HAP-1 (cell line): Measurements from ENCODE around the gene CYP2A6.
A peak's percentile ranks its signal among the peaks of the same experiment; 100 is the strongest.
"Not testable (repeated sequence)": the region's sequence is repeated elsewhere in the genome, so short reads cannot be mapped to it uniquely, and the experiment has no call there.

Experiments
- DNase-seq, 2 experiments: peaks; one replicate each; pipeline ENCODE4 v3.0.0-alpha.2; 2016 to 2020; ENCODE audit warnings: low spot score in 2 of 2
- H3K27me3 ChIP-seq: fragments of 250-450 bp; sonication (Bioruptor Pico); 2 replicates; pipeline ENCODE4 v1.5.1; 2020; ENCODE audit warnings: low read depth, mild to moderate bottlenecking, moderate library complexity
- H3K36me3 ChIP-seq: fragments of 250-450 bp; sonication (Bioruptor Pico); replicated peaks from 2 replicates; pipeline ENCODE4 v1.5.1; 2020; ENCODE audit warnings: mild to moderate bottlenecking
- H3K4me1 ChIP-seq: fragments of 250-450 bp; sonication (Bioruptor Pico); 2 replicates; pipeline ENCODE4 v1.5.1; 2020; ENCODE audit warnings: mild to moderate bottlenecking
- H3K4me3 ChIP-seq: fragments of 250-450 bp; sonication (Bioruptor Pico); 2 replicates; pipeline ENCODE4 v1.5.1; 2020; ENCODE audit warnings: mild to moderate bottlenecking, moderate library complexity
- H3K9me3 ChIP-seq: fragments of 250-450 bp; sonication (Bioruptor Pico); 2 replicates; pipeline ENCODE4 v1.5.1; 2020; ENCODE audit warnings: mild to moderate bottlenecking, moderate library complexity
- in situ Hi-C: fragments of 300-500 bp; cut with MboI; formaldehyde crosslinking; loops from 3 replicates; pipeline ENCODE4 v1.14.3; 2020; ENCODE audit warnings: low sequenced_read_pairs, inconsistent platforms, mixed read lengths

CYP2A6 gene

GRCh38 chr19:40850277-40850676 lies at the start of gene CYP2A6:
Gene CYP2A6 (minus strand): TSS chr19:40850447. CDS start chr19:40850426, 21 bp downstream.
- H3K4me1 ChIP-seq, DNase-seq, in situ Hi-C loops, H3K4me3 ChIP-seq, H3K9me3 ChIP-seq, H3K36me3 ChIP-seq: not testable (repeated sequence)
- peaks cover 12% of the 10 kb centered on the region for H3K27me3 ChIP-seq

- H3K9me3 ChIP-seq, DNase-seq, H3K4me1 ChIP-seq, H3K36me3 ChIP-seq, H3K4me3 ChIP-seq: not testable (repeated sequence)
- peaks cover 10% of the 10 kb centered on the region for H3K27me3 ChIP-seq
- in situ Hi-C loops: loop anchor here (25.0 kb wide), 1 partner anchor 238 kb away; no protein-coding TSS in a partner anchor
These were observed 49.7 kb upstream of the CYP2A6 start for GRCh38 chr19:40899964-40900363.

GRCh38 chr19:40896843-40897789 lies 46.9 kb upstream of the CYP2A6 start:
- peaks cover 12% of the 10 kb centered on the region for H3K27me3 ChIP-seq
- DNase-seq, in situ Hi-C loops, H3K4me3 ChIP-seq, H3K36me3 ChIP-seq, H3K9me3 ChIP-seq, H3K4me1 ChIP-seq: not testable (repeated sequence)

GRCh38 chr19:40896418-40896796 lies 46.2 kb upstream of the CYP2A6 start:
- Histone ChIP-seq H3K4me3 (no peak overlapping the region), H3K36me3 (no peaks in the 10 kb centered on the region), H3K27me3 (peaks cover 12% of the 10 kb centered on the region), H3K4me1 (no peaks in the 10 kb centered on the region), H3K9me3 (no peaks in the 10 kb centered on the region)
- in situ Hi-C loops: no loop called here
- DNase-seq: no peak

GRCh38 chr19:40893112-40893511 lies 42.9 kb upstream of the CYP2A6 start:
- H3K9me3 ChIP-seq: no peaks in the 10 kb centered on the region
- in situ Hi-C loops: no loop called here
- no peak for DNase-seq
- H3K36me3 ChIP-seq: no peaks in the 10 kb centered on the region
- H3K4me3 ChIP-seq: no peak overlapping the region
- H3K4me1 ChIP-seq: no peaks in the 10 kb centered on the region
- peaks cover 17% of the 10 kb centered on the region for H3K27me3 ChIP-seq

DNA sequence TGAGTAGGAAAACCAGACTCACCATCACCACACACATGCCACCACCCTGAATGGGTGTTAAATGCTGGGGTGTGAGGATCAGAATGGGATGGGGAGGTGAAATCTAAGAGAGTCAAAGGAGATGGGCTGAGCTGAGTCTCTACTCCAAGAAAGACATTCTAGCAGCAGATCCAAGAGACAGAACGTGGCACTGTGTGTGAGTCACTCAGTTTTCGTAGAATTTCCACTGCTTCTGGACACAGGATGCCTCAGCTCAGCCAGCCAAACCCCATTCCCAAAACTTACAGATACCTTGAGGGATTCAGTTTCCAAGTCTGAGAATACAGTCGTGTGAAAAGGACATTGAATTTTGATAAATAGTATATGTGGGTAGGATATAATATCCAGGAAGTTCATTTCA lies 39.1 kb upstream of the CYP2A6 start:
- no peak overlapping the region for H3K4me3 ChIP-seq
- DNase-seq: no peak
- peaks cover 5% of the 10 kb centered on the region; the same call in 1 of the 2 replicates for H3K27me3 ChIP-seq
- no peaks in the 10 kb centered on the region for H3K36me3 ChIP-seq
- H3K9me3 ChIP-seq: no peaks in the 10 kb centered on the region
- in situ Hi-C loops: no loop called here
- no peaks in the 10 kb centered on the region for H3K4me1 ChIP-seq

GRCh38 chr19:40888191-40888590 lies 37.9 kb upstream of the CYP2A6 start:
- peaks cover 5% of the 10 kb centered on the region; the same call in 1 of the 2 replicates for H3K27me3 ChIP-seq
- no peaks in the 10 kb centered on the region for H3K36me3 ChIP-seq
- no peaks in the 10 kb centered on the region for H3K9me3 ChIP-seq
- no peak for DNase-seq
- no peaks in the 10 kb centered on the region for H3K4me1 ChIP-seq
- H3K4me3 ChIP-seq: no peak overlapping the region
- in situ Hi-C loops: no loop called here

GRCh38 chr19:40884187-40884931 lies 34.1 kb upstream of the CYP2A6 start:
- H3K4me1 ChIP-seq, H3K36me3 ChIP-seq, H3K27me3 ChIP-seq, DNase-seq, in situ Hi-C loops, H3K4me3 ChIP-seq, H3K9me3 ChIP-seq: not testable (repeated sequence)

- H3K4me3 ChIP-seq, DNase-seq, in situ Hi-C loops, H3K9me3 ChIP-seq, H3K27me3 ChIP-seq, H3K36me3 ChIP-seq, H3K4me1 ChIP-seq: not testable (repeated sequence)
These were observed 31.8 kb upstream of the CYP2A6 start, which contains the start of gene CYP2A7 for GRCh38 chr19:40882062-40882461. Gene CYP2A7 (minus strand): TSS chr19:40882231. CDS start chr19:40882210, 21 bp downstream.

DNA sequence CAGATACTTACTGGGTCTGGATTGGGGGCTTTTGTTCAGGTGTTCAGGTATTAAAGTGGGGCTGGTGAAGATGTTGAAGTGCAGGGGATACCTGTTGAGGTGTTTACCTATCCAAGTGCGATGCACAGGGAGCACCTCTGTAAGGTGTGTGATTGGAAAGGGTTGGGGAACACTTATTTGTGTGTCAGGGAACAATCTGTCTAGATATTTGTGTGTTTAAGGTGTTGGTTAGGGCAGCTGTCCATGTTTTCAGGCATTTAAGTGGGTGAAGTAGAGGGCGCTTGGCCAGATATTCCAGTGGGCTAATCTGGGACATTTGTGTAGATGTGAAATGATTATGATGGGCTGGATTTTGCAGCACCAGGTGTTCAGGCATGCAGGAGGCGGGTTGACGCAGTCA lies 29.1 kb upstream of the CYP2A6 start:
- H3K36me3 ChIP-seq, H3K27me3 ChIP-seq, H3K4me3 ChIP-seq, in situ Hi-C loops, H3K9me3 ChIP-seq, DNase-seq, H3K4me1 ChIP-seq: not testable (repeated sequence)

DNA sequence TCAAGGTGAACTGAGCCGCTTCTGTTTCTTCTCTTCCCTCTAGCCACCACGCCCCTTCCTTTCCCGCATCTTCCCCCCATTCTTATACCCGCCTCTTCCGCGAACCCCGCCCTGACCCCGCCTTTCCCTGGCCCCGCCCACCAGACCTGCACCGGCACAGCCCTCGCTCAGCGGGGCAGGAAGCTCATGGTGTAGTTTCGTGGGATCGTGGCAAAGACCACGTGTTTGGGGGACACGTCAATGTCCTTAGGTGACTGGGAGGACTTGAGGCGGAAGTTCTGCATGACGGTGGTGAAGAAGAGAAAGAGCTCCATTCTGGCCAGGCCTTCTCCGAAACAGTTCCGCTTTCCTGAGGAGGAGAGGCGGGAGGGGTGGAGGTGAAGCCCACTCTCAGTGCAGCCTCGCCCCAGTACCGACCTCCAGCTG lies 25.3 kb upstream of the CYP2A6 start:
- peak; percentile 15 to 92 for DNase-seq
- H3K27me3 ChIP-seq, in situ Hi-C loops, H3K4me1 ChIP-seq, H3K36me3 ChIP-seq, H3K9me3 ChIP-seq: not testable (repeated sequence)
- peak overlapping the region; percentile 13; the same call in 1 of the 2 replicates for H3K4me3 ChIP-seq

GRCh38 chr19:40874874-40875273 lies 24.6 kb upstream of the CYP2A6 start:
- in situ Hi-C loops, H3K4me3 ChIP-seq, H3K36me3 ChIP-seq, H3K4me1 ChIP-seq, DNase-seq, H3K9me3 ChIP-seq, H3K27me3 ChIP-seq: not testable (repeated sequence)

GRCh38 chr19:40873873-40874272 lies 23.6 kb upstream of the CYP2A6 start:
- H3K4me1 ChIP-seq, H3K9me3 ChIP-seq, H3K27me3 ChIP-seq, H3K4me3 ChIP-seq, H3K36me3 ChIP-seq, DNase-seq, in situ Hi-C loops: not testable (repeated sequence)

GRCh38 chr19:40872209-40872608 lies 22.0 kb upstream of the CYP2A6 start:
- Histone ChIP-seq H3K9me3 (no peaks in the 10 kb centered on the region), H3K4me3 (no peak overlapping the region), H3K27me3 (peaks cover 4% of the 10 kb centered on the region; the same call in 1 of the 2 replicates), H3K36me3 (no peaks in the 10 kb centered on the region), H3K4me1 (no peaks in the 10 kb centered on the region)
- in situ Hi-C loops: no loop called here
- DNase-seq: no peak
